Uterus (tissue), 4 donors: ENCODE results near the gene CRYBA4. TPM values are rescaled to one million over a fixed set of nuclear protein-coding genes. Genes with fewer than 3 reads are reported as not detected.

Source experiments
- DNase-seq, 2 donors: peaks; one replicate each; pipeline ENCODE4 v3.0.0-alpha.2; 2019 to 2020
- H3K27ac ChIP-seq, 2 donors: fragments of 200-600 bp; sonication (generic); 1 replicate in 1 of 2; 2 replicates in 1 of 2; pipeline ENCODE4 v1.5.1; 2016 to 2018
- H3K27me3 ChIP-seq, 2 donors: fragments of 200-600 bp; sonication (generic); one replicate each; pipeline ENCODE4 v1.5.1; 2018 to 2019; ENCODE audit warnings: control low read depth in 1 of 2
- H3K36me3 ChIP-seq, 2 donors: fragments of 200-600 bp; sonication (generic); one replicate each; pipeline ENCODE4 v1.5.1; 2019; ENCODE audit warnings: control low read depth in 1 of 2
- H3K4me1 ChIP-seq, 2 donors: fragments of 200-600 bp; sonication (generic); one replicate each; pipeline ENCODE4 v1.5.1; 2018 to 2019; ENCODE audit warnings: control low read depth in 1 of 2
- H3K4me3 ChIP-seq, 2 donors: fragments of 200-600 bp; sonication (generic); 1 replicate in 1 of 2; 2 replicates in 1 of 2; pipeline ENCODE4 v1.5.1; 2018 to 2019; ENCODE audit warnings: mild to moderate bottlenecking in 1 of 2
- H3K9me3 ChIP-seq, 2 donors: fragments of 200-600 bp; sonication (generic); one replicate each; pipeline ENCODE4 v1.5.1; 2019; ENCODE audit warnings: control low read depth in 1 of 2
- CTCF ChIP-seq, 4 experiments: fragments of 200-600 bp in 2 of 4; fragments of 450-650 bp in 2 of 4; sonication (generic) in 2 of 4; IDR thresholded peaks; one replicate each; pipeline ENCODE4 v1.5.1; 2016 to 2019; ENCODE audit warnings: antibody characterized with exemption in 4 of 4, mild to moderate bottlenecking in 2 of 4, moderate library complexity in 1 of 4
- POLR2A ChIP-seq, 2 donors: fragments of 450-650 bp; IDR thresholded peaks; one replicate each; pipeline ENCODE4 v1.6.1; 2016; ENCODE audit warnings: antibody characterized with exemption in 2 of 2, mild to moderate bottlenecking in 1 of 2, moderate library complexity in 1 of 2
- intact Hi-C: fragments of 100-400 bp; cut with DNase I; formaldehyde crosslinking; loops from one replicate; pipeline ENCODE4 v1.15.1; 2023; ENCODE audit warnings: low total_unique reads
- total RNA-seq, 4 donors: library from RNA; depleted of rRNA in 3 of 4; stranded (reverse); fragments of >200 nt in 3 of 4; gene quantifications; one replicate each; pipeline versions ENCODE4 v1.1.0 to v1.2.4, GENCODE V29; 2014 to 2023
- donor health status: DM: yes; HTN: yes; CAD: no.

Gene CRYBA4
- total RNA-seq, 4 donors from 2014 or later: not detected

- no peak overlapping the region for H3K4me3 ChIP-seq
- H3K27ac ChIP-seq: no peak overlapping the region
- no peaks in the 10 kb centered on the region for H3K4me1 ChIP-seq
- H3K9me3 ChIP-seq: no peaks in the 10 kb centered on the region
- no peak for DNase-seq
- no peaks in the 10 kb centered on the region for H3K27me3 ChIP-seq
- intact Hi-C loops: no loop called here
- H3K36me3 ChIP-seq: no peaks in the 10 kb centered on the region
- TF ChIP-seq CTCF (IDR thresholded peaks at IDR 0.05) (no peak), POLR2A (IDR thresholded peaks at IDR 0.05) (no peak)
Observed at GRCh38 chr22:26635117-26635516, 13.4 kb downstream of the CRYBA4 start.

- H3K9me3 ChIP-seq: no peaks in the 10 kb centered on the region
- intact Hi-C loops: no loop called here
- H3K4me3 ChIP-seq: no peak overlapping the region
- no peak for TF ChIP-seq CTCF (IDR thresholded peaks at IDR 0.05)
- no peak for TF ChIP-seq POLR2A (IDR thresholded peaks at IDR 0.05)
- no peak overlapping the region for H3K27ac ChIP-seq
- no peaks in the 10 kb centered on the region for H3K27me3 ChIP-seq
- no peaks in the 10 kb centered on the region for H3K36me3 ChIP-seq
- H3K4me1 ChIP-seq: no peaks in the 10 kb centered on the region
- DNase-seq: no peak
Observed at GRCh38 chr22:26636296-26636695, 14.5 kb downstream of the CRYBA4 start.

GRCh38 chr22:26642465-26643417 lies 21.0 kb downstream of the CRYBA4 start:
- H3K27ac ChIP-seq: peak overlapping the region; percentile 15 to 59
- H3K4me1 ChIP-seq: no peaks in the 10 kb centered on the region
- H3K27me3 ChIP-seq: no peaks in the 10 kb centered on the region
- H3K4me3 ChIP-seq: no peak overlapping the region
- TF ChIP-seq CTCF (IDR thresholded peaks at IDR 0.05) (no peak), POLR2A (IDR thresholded peaks at IDR 0.05) (no peak)
- H3K9me3 ChIP-seq: no peaks in the 10 kb centered on the region
- no peak for DNase-seq
- H3K36me3 ChIP-seq: no peaks in the 10 kb centered on the region
- intact Hi-C loops: no loop called here

- intact Hi-C loops: no loop called here
- Histone ChIP-seq H3K4me1 (no peaks in the 10 kb centered on the region), H3K36me3 (no peaks in the 10 kb centered on the region), H3K27ac (peak overlapping the region in 1 of 2 donors; percentile 72), H3K27me3 (no peaks in the 10 kb centered on the region), H3K9me3 (no peaks in the 10 kb centered on the region), H3K4me3 (no peak overlapping the region)
- no peak for DNase-seq
- TF ChIP-seq CTCF (IDR thresholded peaks at IDR 0.05): no peak
- no peak for TF ChIP-seq POLR2A (IDR thresholded peaks at IDR 0.05)
Observed at GRCh38 chr22:26643418-26644100, 21.8 kb downstream of the CRYBA4 start.

- H3K4me3 ChIP-seq: no peak overlapping the region
- DNase-seq: no peak
- no peak overlapping the region for H3K27ac ChIP-seq
- TF ChIP-seq POLR2A (IDR thresholded peaks at IDR 0.05) (no peak), CTCF (IDR thresholded peaks at IDR 0.05) (no peak)
- no peaks in the 10 kb centered on the region for H3K27me3 ChIP-seq
- H3K9me3 ChIP-seq: no peaks in the 10 kb centered on the region
- no peaks in the 10 kb centered on the region for H3K4me1 ChIP-seq
- no peaks in the 10 kb centered on the region for H3K36me3 ChIP-seq
- intact Hi-C loops: no loop called here
Observed at GRCh38 chr22:26646158-26646557, 24.4 kb downstream of the CRYBA4 start.
